GM21447 (cell line): Measurements from ENCODE around the gene EVX2.

ENCODE experiments used
- ATAC-seq: cut with Tn5 transposase; IDR thresholded peaks from one replicate; pipeline ENCODE4 v1.9.1; 2021; ENCODE audit not compliant: unreplicated experiment

EVX2 gene

GRCh38 chr2:176066645-176067588 is 16.8 kb downstream of the EVX2 start:
- no peak for ATAC-seq

DNA sequence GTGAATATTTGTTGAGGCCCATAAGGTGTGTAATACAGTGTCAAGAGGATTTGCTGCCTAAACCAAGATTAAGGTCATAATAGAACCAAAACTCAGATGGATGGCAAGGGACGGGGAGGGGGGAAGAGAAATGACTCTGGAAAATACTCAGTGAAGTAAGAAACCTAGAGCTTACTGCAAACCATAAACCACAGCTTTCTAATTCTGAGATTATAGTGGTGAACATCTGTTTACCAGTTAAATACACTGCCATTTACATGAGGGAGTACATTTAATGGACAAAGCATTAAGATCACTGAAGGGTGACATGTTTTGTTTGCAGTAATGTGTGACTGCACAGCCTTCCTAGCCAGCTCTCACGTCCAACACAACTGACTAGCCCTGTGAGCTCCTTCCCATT is 19.8 kb downstream of the EVX2 start:
- no peak for ATAC-seq

DNA sequence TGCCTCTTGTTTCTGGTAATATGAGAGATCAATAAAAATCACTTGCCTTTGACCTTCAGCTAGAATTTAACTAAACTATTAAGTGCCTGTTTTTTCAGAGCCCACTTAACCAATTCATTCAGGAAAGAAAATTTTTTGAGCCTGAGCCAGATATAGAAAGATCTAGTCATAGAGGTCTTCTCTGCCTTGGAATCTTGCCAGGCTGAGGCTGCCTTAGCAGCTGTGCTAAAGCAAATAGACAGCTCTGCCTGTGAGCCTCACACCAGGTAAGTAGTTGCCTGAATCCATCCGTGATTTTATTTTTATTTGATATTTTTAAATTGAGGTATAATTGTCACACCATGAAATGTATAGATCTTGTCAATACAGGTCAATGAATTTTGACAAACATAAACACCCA is 27.4 kb downstream of the EVX2 start:
- no peak for ATAC-seq

DNA sequence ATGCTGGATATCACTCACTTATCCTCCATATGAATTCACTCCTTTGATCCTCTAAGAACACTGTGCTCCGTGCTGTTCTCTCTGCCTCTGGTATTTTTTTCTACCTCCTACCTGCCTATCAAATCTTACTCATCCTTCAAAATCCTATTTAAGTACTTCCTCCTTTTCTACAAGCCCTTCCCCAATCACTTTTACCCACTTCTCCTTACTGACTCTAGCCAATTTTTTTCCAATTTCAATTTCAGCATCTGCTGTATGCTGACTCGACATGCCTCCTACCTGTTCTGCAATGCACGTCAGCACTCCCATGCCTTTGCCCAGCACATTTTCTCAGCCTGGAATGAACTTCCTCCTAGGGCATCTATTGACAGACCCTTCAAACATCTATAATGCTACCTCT is 44.4 kb downstream of the EVX2 start:
- ATAC-seq = no peak

GRCh38 chr2:176038694-176039093 is 45.1 kb downstream of the EVX2 start:
- ATAC-seq = no peak

DNA sequence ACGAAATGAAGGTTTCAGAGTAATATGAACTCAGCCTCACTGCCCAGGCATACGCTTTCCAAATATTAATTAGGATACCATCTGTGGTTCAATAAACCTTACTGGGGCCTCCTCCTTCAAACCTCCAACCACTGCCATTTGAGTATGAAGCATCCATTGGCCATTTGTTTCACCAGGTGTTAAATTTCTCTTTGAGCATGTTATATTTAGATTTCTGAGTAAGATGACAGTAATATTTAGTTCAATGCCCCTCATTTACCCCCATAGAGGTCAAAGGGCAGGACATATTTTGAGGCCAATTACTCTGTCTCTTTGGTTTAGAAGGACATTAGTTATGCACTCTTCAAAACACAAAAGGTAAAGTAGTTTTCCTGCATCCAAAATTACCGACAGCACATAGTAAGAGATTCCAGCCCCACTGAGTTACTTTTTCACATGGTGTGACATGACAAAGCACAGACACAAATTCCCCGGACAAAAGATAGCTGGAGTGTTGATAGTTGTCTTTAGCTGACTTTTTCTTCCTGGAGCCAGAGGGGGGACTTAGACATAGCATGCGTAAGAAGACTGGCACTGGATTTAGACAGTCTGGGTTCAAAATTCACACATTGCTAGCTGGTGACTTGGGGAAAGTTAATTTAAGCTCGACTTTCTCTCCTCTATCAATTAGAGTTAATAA is 48.6 kb downstream of the EVX2 start:
- ATAC-seq = no peak

GRCh38 chr2:176027806-176028205 is 56.0 kb downstream of the EVX2 start:
- no peak for ATAC-seq
